Mammary epithelial cell (primary cell): Measurements from ENCODE around the gene CHCHD10.

ENCODE experiments used
- CTCF ChIP-seq, 2 donors: IDR thresholded peaks in 1 of 2; conservative IDR thresholded peaks in 1 of 2; 2 replicates each; pipeline ENCODE4 v1.5.1; 2011 to 2012; ENCODE audit warnings: inconsistent platforms in 2 of 2, low read length in 2 of 2, mild to moderate bottlenecking in 2 of 2, control low read depth in 1 of 2, low read depth in 1 of 2; ENCODE audit not compliant: insufficient read depth in 1 of 2; ENCODE audit errors: extremely low read depth in 1 of 2
- EZH2 ChIP-seq: IDR thresholded peaks from 2 replicates; pipeline ENCODE4 v1.6.1; 2012; ENCODE audit warnings: low read length, inconsistent platforms, borderline replicate concordance

- TF ChIP-seq CTCF (conservative IDR thresholded peaks at IDR 0.05 in 1 of 2, IDR thresholded peaks at IDR 0.05 in 1 of 2; ENCODE audit: extremely low read depth in 1 of 2, insufficient read depth in 1 of 2, low read depth in 1 of 2, low read length in 2 of 2) (no peak), EZH2 (no peak)
Measured at GRCh38 chr22:23816156-23816976, 48.6 kb upstream of the CHCHD10 start.
